NCI-H345 (cell line): ENCODE results near the gene ACTL7B.
"Not testable (repeated sequence)": the region's sequence is repeated elsewhere in the genome, so short reads cannot be mapped to it uniquely, and the experiment has no call there.

Experiments used
- DNase-seq: peaks from one replicate; lab custom pipeline; 2025; lab: John Stamatoyannopoulos, UW

Gene ACTL7B

DNA sequence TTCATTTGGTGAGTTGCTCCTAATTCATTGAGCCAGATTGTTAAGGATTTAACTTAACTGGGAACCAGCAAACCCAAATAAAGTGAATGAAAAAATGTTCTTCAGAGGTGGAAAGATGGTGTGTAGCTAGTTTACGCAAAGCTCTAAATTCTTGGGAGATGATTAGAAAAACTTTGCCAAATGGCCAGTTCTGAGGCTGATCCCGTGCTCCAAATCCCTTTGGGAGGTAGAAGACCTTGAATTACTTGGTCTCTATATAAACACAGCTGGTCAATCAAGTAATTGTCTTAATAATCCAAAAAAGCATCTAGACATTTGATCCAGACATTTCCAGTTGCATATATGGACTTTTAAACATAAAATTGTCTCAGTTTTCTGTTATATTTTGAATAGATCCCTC lies 11.4 kb downstream of the ACTL7B start:
- no peak for DNase-seq

DNA sequence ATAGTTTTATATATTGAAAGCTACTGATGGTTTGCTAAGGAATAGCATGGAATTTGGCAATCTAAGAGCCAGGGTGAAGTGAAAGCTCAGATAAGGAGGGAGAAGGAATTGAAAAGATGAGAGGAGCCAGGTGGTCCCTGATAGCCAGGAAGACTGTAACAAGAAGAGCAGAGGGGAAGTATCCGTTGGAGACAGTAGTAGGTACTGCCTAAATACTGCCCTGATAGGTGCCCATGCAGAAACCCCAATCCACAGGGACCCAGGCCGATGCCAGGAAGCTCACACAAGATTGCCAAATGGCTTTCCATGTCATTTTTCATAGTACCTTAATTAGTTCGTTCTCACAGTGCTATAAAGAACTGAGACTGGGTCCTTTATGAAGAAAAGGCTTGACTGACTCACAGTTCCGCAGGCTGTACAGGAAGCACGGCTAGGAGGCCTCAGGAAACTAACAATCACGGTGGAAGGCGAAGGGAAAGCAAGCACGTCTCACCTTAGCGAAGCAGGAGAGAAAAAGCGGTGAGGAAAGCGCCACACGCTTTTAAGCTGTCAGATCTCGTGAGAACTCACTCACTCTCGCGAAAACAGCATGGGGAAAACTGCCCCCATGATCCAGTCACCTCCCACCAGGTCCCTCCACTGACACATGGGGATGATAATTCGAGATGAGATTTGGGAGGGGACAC lies 13.0 kb downstream of the ACTL7B start:
- DNase-seq, result no peak

- DNase-seq, result not testable (repeated sequence)
Measured at GRCh38 chr9:108839561-108839960, 16.2 kb downstream of the ACTL7B start.

DNA sequence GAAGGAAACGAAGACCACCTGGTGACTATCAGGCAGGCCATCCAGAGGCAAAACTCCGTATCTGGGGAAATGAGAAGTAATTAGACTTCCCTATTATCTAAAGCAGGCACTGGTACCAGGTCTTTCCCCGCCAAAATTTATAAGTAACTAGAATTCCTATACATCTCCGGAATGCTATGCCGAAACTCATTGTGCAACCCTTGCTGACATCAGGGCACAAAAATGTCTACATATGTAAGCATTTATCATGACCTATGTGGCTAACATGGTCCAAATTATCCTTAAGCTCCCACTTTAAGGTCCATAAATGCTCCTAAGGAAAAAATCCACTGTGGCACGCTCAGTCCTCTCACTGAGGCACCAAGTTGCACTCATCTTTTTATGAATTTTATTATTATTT lies 17.8 kb downstream of the ACTL7B start:
- no peak for DNase-seq

DNA sequence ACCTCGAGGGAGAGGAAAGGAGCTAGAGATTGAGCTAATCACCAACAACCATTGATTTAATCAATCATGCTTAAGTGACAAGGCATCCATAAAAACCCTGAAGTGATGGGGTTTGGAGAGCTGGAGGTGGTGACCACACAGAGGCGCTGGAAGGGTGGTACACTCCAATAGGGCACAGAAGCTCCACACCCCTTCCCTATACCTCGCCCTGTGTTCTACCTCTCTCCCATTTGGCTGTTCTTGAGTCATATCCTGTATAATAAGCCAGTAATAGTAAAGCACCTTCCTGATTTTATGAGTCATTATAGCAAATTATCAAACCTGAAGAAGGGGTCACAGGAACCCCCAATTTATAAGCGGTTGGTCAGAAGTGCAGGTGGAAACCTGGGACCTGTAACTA lies 18.3 kb downstream of the ACTL7B start:
- DNase-seq, result no peak

GRCh38 chr9:108836781-108837180 lies 19.0 kb downstream of the ACTL7B start:
- no peak for DNase-seq

DNA sequence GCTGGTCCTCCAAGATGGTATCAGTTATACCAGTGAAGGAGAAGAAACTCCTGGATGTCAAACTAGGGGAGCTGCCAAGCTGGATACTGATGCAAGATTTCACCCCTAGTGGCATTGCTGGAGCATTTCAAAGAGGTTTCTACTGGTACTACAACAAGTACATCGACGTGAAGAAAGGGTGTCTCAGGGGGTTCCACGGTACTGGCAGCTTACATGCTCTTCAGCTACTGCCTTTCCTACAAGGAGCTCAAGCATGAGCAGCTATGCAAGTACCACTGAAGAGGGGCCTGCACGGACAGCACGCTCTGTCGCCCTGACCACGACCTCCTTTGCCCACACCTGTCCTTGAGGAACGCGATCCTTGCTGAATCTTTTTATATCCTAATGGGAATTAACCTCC lies 19.5 kb downstream of the ACTL7B start:
- DNase-seq, result no peak

DNA sequence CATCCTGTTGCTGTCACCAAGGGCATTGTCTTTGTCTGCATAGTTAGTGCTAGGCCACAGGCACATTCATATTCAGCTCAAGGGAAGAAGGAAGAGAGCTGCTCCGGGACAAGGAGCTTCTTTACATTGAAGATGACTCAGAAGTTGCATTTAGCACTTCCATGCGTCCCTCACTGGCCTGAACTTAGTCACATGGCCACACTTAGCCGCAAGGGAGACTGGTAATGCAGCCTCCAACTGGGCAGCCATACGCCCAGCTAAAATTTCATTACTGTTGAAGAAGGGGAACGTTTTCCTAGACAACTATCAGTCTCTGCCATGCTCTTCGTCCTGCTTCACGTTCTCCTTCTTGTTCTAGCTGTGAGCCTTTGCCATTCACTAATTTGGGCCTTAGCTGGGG lies 20.0 kb downstream of the ACTL7B start:
- no peak for DNase-seq

GRCh38 chr9:108834959-108835665 lies 20.7 kb downstream of the ACTL7B start:
- DNase-seq, result no peak

- DNase-seq, result no peak
Measured at GRCh38 chr9:108832179-108832500, 23.6 kb downstream of the ACTL7B start.

DNA sequence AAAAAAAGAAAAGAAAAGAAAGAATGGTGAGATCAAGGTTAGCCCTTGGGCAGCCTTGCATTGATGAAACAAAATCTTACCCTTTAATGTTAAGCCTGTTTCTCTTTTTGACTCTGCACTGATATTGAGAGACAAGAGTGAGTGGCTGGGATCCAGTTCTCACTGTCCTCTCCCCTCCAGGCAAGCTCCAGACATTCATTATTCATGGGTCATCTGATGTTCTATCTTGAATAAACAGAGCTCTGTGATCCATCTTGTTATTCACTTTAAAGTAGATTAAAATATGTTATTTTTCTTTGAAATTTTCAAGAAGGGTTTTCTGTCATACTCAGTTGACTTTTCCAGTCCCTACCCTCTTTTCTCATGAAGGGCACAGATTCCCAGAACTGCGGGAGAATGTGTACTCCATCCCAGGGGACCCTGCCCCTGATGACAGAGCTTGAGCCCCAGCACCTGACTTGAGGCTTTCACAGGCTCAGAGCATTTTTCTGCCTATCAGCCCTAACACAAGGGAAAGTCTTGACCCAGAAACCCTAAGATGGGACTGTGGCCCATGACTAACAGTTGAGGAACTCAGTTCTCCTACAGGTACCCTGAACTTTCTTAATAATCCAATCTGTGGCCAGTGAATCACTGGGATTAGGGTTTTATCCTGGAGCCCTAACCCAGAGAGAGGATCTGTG lies 24.1 kb downstream of the ACTL7B start:
- no peak for DNase-seq

GRCh38 chr9:108830272-108830671 lies 25.5 kb downstream of the ACTL7B start:
- no peak for DNase-seq

DNA sequence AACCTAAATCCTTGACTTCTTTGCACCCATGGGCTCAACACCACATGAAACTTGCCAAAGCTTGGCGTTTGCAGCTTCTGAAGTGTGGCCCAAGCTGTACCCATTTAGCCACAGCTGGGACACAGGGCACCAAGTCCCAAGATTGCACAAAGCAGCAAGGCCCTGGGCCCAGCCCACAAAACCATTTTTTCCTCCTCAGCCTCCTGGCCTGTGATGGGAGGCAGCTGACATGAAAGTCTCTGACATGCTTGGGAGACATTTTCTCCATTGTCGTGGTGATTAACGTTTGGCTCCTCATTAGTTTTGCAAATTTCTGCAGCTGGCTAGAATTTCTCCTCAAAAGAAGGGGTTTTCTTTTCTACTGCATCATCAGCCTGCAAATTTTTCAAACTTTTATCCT lies 32.0 kb downstream of the ACTL7B start:
- DNase-seq, result no peak

- DNase-seq, result no peak
Measured at GRCh38 chr9:108816037-108816436, 39.7 kb downstream of the ACTL7B start.

- DNase-seq, result no peak
Measured at GRCh38 chr9:108815156-108815555, 40.6 kb downstream of the ACTL7B start.

DNA sequence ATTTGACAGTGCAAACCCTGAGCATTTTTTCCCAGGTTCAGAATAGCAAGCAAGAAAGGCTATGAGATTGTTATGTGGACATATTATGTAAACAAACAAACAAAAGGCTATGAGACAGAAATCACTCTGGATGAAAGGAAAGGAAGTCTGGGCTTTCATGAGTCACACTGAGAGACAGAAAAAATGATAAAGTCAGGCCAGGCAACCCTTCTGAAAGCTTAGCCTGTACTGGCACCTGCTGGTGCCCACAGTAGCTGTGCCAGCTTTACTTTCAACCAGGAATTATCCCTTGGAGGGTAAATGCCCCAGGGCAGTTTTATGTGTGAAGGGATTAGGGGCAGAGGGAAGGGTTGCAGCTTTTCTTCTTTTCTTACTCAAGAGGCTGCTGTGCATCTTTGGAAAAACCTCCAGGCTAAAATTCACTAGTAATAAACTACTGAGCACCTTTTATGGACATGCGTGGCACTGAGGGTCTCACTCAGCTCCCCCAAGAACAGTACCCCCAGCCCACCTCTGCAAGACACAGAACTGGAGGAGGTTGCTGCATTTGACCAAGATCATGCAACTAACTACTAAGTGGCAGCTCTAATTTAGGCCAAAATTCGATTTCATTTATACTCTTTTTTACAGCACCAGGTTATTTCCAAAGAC lies 41.7 kb downstream of the ACTL7B start:
- DNase-seq, result peak; percentile 76

GRCh38 chr9:108812396-108813025 lies 43.3 kb downstream of the ACTL7B start:
- DNase-seq, result peak; percentile 69

DNA sequence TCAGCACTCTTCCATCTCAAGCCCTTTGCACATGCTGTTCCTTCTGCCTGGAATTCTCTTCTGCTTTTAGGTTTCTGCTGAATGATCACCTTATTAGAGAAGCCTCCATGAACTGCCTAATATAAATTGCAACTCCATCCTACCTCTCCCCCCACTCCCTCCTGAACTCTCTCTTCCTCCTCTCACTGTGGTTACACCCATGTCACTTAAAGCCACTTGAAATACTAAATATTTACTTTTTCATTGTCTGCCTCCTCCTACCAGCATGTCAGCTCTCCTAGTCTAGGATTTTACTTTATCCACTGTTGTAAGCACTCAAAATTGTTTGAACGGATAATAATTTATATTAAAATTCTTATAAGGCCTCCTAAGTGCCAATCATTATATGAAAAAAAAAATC lies 43.8 kb downstream of the ACTL7B start:
- peak; percentile 79 for DNase-seq

GRCh38 chr9:108809269-108809668 lies 46.5 kb downstream of the ACTL7B start:
- no peak for DNase-seq
